ENCODE results near the gene ACACA.

DNA sequence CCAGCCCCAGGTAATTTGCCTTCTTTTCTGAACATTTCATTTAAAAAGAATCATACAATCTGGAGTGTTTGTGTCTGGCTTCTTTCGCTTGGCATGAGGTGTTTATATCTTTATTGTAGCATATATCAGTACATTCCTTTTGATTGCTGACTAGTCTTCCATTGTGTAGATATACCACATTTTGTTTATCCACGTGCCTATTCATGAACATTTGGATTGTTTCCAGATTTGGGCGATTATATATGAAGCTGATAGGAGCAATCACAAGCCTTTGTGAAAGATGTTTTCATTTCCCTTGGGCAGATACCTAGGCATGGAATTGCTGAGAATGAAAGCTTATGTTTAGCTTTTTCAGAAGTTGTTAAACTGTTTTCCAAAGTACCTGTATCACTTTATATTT lies 337.5 kb downstream of the ACACA start:
- TF ChIP-seq, protein P1, sequence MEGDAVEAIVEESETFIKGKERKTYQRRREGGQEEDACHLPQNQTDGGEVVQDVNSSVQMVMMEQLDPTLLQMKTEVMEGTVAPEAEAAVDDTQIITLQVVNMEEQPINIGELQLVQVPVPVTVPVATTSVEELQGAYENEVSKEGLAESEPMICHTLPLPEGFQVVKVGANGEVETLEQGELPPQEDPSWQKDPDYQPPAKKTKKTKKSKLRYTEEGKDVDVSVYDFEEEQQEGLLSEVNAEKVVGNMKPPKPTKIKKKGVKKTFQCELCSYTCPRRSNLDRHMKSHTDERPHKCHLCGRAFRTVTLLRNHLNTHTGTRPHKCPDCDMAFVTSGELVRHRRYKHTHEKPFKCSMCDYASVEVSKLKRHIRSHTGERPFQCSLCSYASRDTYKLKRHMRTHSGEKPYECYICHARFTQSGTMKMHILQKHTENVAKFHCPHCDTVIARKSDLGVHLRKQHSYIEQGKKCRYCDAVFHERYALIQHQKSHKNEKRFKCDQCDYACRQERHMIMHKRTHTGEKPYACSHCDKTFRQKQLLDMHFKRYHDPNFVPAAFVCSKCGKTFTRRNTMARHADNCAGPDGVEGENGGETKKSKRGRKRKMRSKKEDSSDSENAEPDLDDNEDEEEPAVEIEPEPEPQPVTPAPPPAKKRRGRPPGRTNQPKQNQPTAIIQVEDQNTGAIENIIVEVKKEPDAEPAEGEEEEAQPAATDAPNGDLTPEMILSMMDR (IDR thresholded peaks at IDR 0.05; ENCODE audit: extremely low read depth in 1 of 2, insufficient read depth in 1 of 2, low read depth in 1 of 2, low read length in 2 of 2) = no peak
- TF ChIP-seq POLR2AphosphoS5 (IDR thresholded peaks at IDR 0.05; ENCODE audit: insufficient read depth, low read depth, low read length) (no peak), EZH2 (IDR thresholded peaks at IDR 0.05; ENCODE audit: borderline replicate concordance, low read depth, low read length, severe bottlenecking) (no peak), POLR2A (IDR thresholded peaks at IDR 0.05; ENCODE audit: low read depth, low read length) (no peak)

Measured in endothelial cell of umbilical vein (primary cell).